Testis (tissue), 5 donors: ENCODE measurements around the gene TFB1M. TPM values are rescaled to one million over a fixed set of nuclear protein-coding genes. Genes with fewer than 3 reads are reported as not detected.
"Not testable (repeated sequence)": the region's sequence is repeated elsewhere in the genome, so short reads cannot be mapped to it uniquely, and the experiment has no call there.

ENCODE experiments used
- DNase-seq: peaks from one replicate; pipeline ENCODE4 v3.0.0-alpha.2; 2019
- H3K27ac ChIP-seq, 2 donors: fragments of 200-600 bp; sonication (generic); one replicate each; pipeline ENCODE4 v1.5.1; 2019
- H3K27me3 ChIP-seq: fragments of 200-600 bp; sonication (generic); one replicate; pipeline ENCODE4 v1.5.1; 2019
- H3K36me3 ChIP-seq: fragments of 200-600 bp; sonication (generic); one replicate; pipeline ENCODE4 v1.5.1; 2017; ENCODE audit warnings: low read depth; ENCODE audit errors: missing control alignments
- H3K4me1 ChIP-seq: fragments of 200-600 bp; sonication (generic); one replicate; pipeline ENCODE4 v1.5.1; 2019
- H3K4me3 ChIP-seq, 2 donors: fragments of 200-600 bp; sonication (generic); one replicate each; pipeline ENCODE4 v1.5.1; 2017 to 2019
- H3K9me3 ChIP-seq: fragments of 200-600 bp; sonication (generic); one replicate; pipeline ENCODE4 v1.5.1; 2017
- POLR2A ChIP-seq: fragments of 450-650 bp; IDR thresholded peaks from one replicate; pipeline ENCODE4 v1.6.1; 2017; ENCODE audit warnings: antibody characterized with exemption, mild to moderate bottlenecking, moderate library complexity
- WGBS, 2 donors: methylation state at CpG; one replicate each; pipeline ENCODE4 v1.1.5; 2018; 5-methylcytosine and 5-hydroxymethylcytosine counted together
- intact Hi-C: fragments of 100-400 bp; cut with DNase I; formaldehyde crosslinking; loops from one replicate; pipeline ENCODE4 v1.15.1; 2023; ENCODE audit warnings: low total_unique reads
- long read RNA-seq, 2 donors: transcript quantifications; one replicate each; lab custom pipeline, GENCODE V29; 2026
- polyA plus RNA-seq: library from polyadenylated mRNA; stranded (reverse); fragments of 350-450 nt; fragmentation: Illumina TruSeq; extraction: RNeasy Lipid Tissue Mini Kit (QIAGEN cat#74804); gene quantifications from one replicate; pipeline ENCODE4 v1.2.3, GENCODE V29; 2014; ENCODE audit warnings: low read depth, low replicate concordance; ENCODE audit not compliant: insufficient read depth
- total RNA-seq, 2 donors: library from RNA; depleted of rRNA; stranded (reverse); fragments of >200 nt; gene quantifications; one replicate each; pipeline ENCODE4 v1.2.3, GENCODE V29; 2016
- TF ChIP-seq, protein P1 (sequence below), 3 experiments: fragments of 450-650 bp in 2 of 3; fragments of 200-600 bp in 1 of 3; sonication (generic) in 1 of 3; IDR thresholded peaks; one replicate each; pipeline ENCODE4 v1.5.1; 2016 to 2019; ENCODE audit warnings: antibody characterized with exemption in 3 of 3, mild to moderate bottlenecking in 2 of 3, moderate library complexity in 1 of 3

TFB1M gene
- total RNA-seq (10 to 100 TPM; 32.2 to 47.1 TPM), polyA plus RNA-seq (36.1 TPM)
- long read RNA-seq, donor 1, transcript TFB1M-201 (7 exons, 1,424 nt), result major isoform, 14 of 14 reads
- long read RNA-seq, donor 1, partial matches to known transcripts, result 0 of 14 reads
- long read RNA-seq, donor 1, other reads (novel, unspliced or antisense), result 0 of 14 reads
- long read RNA-seq, donor 2, partial matches to known transcripts, result 0 of 4 reads
- long read RNA-seq, donor 2, other reads (novel, unspliced or antisense), result 0 of 4 reads

DNA sequence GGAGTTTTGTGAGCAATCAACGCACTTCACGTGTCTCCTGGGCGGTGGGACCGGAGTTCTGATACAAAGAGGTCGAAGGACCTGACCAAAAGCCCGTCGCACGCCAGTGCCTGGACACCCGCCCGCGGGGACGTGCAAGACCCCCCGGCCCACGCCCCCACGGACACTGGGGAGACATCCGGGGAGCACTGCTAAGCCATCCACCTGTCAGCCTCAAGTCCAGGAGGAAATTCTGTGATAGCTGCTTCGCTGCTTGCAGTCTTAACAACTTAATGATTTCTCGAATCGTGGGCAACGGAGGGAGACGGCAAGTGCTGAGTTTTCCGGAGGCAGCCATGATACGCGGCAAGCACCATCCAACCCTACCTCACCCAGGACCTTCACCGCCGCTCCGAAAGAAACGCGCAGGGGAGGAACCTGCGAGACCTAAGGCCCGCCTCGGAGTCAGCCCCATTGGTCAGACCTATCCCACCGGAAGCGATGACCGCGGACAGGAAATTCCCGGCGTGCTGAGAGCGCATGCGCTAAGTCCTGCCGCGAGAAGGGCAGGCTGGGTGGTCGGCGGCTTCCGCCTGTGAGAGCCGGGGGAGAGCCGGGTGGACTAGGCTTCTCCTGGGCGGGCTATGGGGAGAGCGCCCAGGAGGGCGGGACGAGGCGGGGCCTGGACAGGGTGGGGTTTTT, at the start of gene TFB1M:
TFB1M (minus strand) TSS at position 393 of the 681 bp plus-strand sequence; CDS start at position 337, 56 bp downstream.
- WGBS, 2 donors, result 0% methylated on average over 8 to 52 of the region's 52 CpGs

DNA sequence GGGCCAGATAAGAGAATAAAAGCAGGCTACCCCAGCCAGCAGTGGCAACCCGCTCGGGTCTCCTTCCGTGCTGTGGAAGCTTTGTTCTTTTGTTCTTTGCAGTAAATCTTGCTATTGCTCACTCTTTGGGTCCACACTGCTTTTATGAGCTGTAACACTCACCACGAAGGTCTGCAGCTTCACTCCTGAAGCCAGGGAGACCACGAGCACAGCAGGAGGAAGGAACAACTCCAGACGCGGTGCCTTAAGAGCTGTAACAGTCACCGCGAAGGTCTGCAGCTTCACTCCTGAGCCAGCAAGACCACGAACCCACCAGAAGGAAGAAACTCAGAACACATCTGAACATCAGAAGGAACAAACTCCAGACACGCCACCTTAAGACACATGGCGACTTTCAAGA, 49.7 kb upstream of the TFB1M start:
- H3K36me3 ChIP-seq, H3K27me3 ChIP-seq, DNase-seq, H3K9me3 ChIP-seq, H3K27ac ChIP-seq, intact Hi-C loops, H3K4me1 ChIP-seq: not testable (repeated sequence)
- peak overlapping the region; percentile 12 to 49 for H3K4me3 ChIP-seq
- 57 to 69% methylated on average over 12 of the region's 12 CpGs for WGBS, 2 donors

More for the DNA sequence above, at the start of gene TFB1M:
- Histone ChIP-seq H3K27me3 (no peaks in the 10 kb centered on the region), H3K4me3 (peak within 1 kb of the TSS; percentile 82 to 83), H3K9me3 (no peaks in the 10 kb centered on the region), H3K4me1 (peaks cover 11% of the 10 kb centered on the region), H3K36me3 (no peaks in the 10 kb centered on the region), H3K27ac (peak within 1 kb of the TSS; percentile 48 to 75)
- intact Hi-C loops, result no loop called here
- TF ChIP-seq, protein P1, sequence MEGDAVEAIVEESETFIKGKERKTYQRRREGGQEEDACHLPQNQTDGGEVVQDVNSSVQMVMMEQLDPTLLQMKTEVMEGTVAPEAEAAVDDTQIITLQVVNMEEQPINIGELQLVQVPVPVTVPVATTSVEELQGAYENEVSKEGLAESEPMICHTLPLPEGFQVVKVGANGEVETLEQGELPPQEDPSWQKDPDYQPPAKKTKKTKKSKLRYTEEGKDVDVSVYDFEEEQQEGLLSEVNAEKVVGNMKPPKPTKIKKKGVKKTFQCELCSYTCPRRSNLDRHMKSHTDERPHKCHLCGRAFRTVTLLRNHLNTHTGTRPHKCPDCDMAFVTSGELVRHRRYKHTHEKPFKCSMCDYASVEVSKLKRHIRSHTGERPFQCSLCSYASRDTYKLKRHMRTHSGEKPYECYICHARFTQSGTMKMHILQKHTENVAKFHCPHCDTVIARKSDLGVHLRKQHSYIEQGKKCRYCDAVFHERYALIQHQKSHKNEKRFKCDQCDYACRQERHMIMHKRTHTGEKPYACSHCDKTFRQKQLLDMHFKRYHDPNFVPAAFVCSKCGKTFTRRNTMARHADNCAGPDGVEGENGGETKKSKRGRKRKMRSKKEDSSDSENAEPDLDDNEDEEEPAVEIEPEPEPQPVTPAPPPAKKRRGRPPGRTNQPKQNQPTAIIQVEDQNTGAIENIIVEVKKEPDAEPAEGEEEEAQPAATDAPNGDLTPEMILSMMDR (IDR thresholded peaks at IDR 0.05), result peak in 1 of 3 experiments; percentile 1
- peak; percentile 30 for TF ChIP-seq POLR2A
- peak; percentile 99 for DNase-seq

GRCh38 chr6:155362968-155363632, 48.8 kb upstream of the TFB1M start:
- 78 to 88% methylated on average over 7 to 25 of the region's 39 CpGs for WGBS, 2 donors
- H3K4me3 ChIP-seq, result peak overlapping the region; percentile 29 to 49
- intact Hi-C loops, H3K36me3 ChIP-seq, DNase-seq, H3K9me3 ChIP-seq, H3K27me3 ChIP-seq, H3K4me1 ChIP-seq, H3K27ac ChIP-seq: not testable (repeated sequence)

DNA sequence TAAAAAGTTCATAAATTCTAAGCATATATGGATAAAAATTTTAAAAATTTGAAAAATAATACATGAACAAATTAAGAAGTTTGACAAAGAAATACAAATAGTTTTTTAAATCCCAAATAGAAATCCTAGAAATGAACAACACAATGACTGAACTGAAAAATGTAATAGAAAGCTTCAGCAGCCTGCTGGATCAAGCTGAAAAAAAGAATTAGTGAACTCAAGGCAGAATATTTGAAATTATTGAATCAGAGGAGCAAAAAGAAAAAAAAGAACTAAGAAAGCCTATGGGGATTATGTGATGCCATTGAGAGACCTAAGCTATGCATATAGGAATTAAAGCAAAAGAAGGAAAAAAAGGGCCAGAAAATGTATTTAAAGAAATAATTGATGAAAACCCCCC, 39.9 kb upstream of the TFB1M start:
- Histone ChIP-seq H3K9me3 (no peaks in the 10 kb centered on the region), H3K27me3 (no peaks in the 10 kb centered on the region), H3K4me1 (no peaks in the 10 kb centered on the region), H3K27ac (no peak overlapping the region), H3K36me3 (no peaks in the 10 kb centered on the region), H3K4me3 (no peak overlapping the region)
- TF ChIP-seq, protein P1 (IDR thresholded peaks at IDR 0.05), result no peak
- no peak for TF ChIP-seq POLR2A
- DNase-seq, result no peak
- intact Hi-C loops, result no loop called here

- no peaks in the 10 kb centered on the region for H3K9me3 ChIP-seq
- H3K27me3 ChIP-seq, result no peaks in the 10 kb centered on the region
- no peak for TF ChIP-seq POLR2A
- TF ChIP-seq, protein P1 (IDR thresholded peaks at IDR 0.05), result no peak
- no peak overlapping the region for H3K27ac ChIP-seq
- no peak for DNase-seq
- H3K4me1 ChIP-seq, result no peaks in the 10 kb centered on the region
- H3K4me3 ChIP-seq, result no peak overlapping the region
- no peaks in the 10 kb centered on the region for H3K36me3 ChIP-seq
- intact Hi-C loops, result no loop called here
Observed at GRCh38 chr6:155352811-155353210, 38.5 kb upstream of the TFB1M start.
